OCI-LY3 (cell line): ENCODE results near the gene FADS3.

Source experiments
- H2AFZ ChIP-seq: fragments of 200-600, 300-600 bp; shearing (Covaris generic); 2 replicates; pipeline ENCODE4 v1.6.0; 2014; ENCODE audit warnings: antibody characterized with exemption, low read depth, low read length
- H3K27ac ChIP-seq: fragments of 200-600, 300-600 bp; sonication (generic); 2 replicates; pipeline ENCODE4 v1.5.1; 2014; ENCODE audit warnings: mild to moderate bottlenecking, low read length, moderate library complexity, mixed read lengths
- H3K27me3 ChIP-seq: fragments of 200-600, 300-600 bp; sonication (generic); 2 replicates; pipeline ENCODE4 v1.6.1; 2014; ENCODE audit warnings: low read depth, low read length, mixed read lengths
- H3K36me3 ChIP-seq: fragments of 200-600, 300-600 bp; sonication (generic); replicated peaks from 2 replicates; pipeline ENCODE3; 2014; ENCODE audit warnings: low read depth, low read length, mixed read lengths
- H3K4me1 ChIP-seq: fragments of 300-600, 200-600 bp; sonication (generic); 2 replicates; pipeline ENCODE4 v1.6.1; 2014; ENCODE audit warnings: low read length, mixed read lengths
- H3K4me2 ChIP-seq: fragments of 200-600, 300-600 bp; sonication (generic); 2 replicates; pipeline ENCODE4 v1.6.1; 2014; ENCODE audit warnings: low read length, mixed read lengths
- H3K4me3 ChIP-seq: fragments of 300-600, 200-600 bp; sonication (generic); 2 replicates; pipeline ENCODE4 v1.5.1; 2014; ENCODE audit warnings: antibody characterized with exemption, mild to moderate bottlenecking, low read length, moderate library complexity
- H3K79me2 ChIP-seq: fragments of 300-600, 200-600 bp; shearing (Covaris generic); 2 replicates; pipeline ENCODE4 v1.6.1; 2014; ENCODE audit warnings: mild to moderate bottlenecking, low read length, mixed read lengths
- H3K9ac ChIP-seq: fragments of 300-600, 200-600 bp; shearing (Covaris generic); 2 replicates; pipeline ENCODE4 v1.6.0; 2014; ENCODE audit warnings: mild to moderate bottlenecking, low read length, moderate library complexity
- H3K9me3 ChIP-seq: fragments of 200-600, 300-600 bp; shearing (Covaris generic); 2 replicates; pipeline ENCODE4 v1.6.1; 2014; ENCODE audit warnings: low read length, mixed read lengths; ENCODE audit not compliant: insufficient read depth
- H4K20me1 ChIP-seq: fragments of 200-600, 300-600 bp; sonication (generic); 2 replicates; pipeline ENCODE4 v1.6.1; 2016; ENCODE audit warnings: low read length, mixed read lengths; ENCODE audit not compliant: insufficient read depth
- EZH2phosphoT487 ChIP-seq: fragments of 200-600 bp; shearing (Covaris generic); IDR thresholded peaks from 2 replicates; pipeline ENCODE4 v1.6.1; 2018; ENCODE audit warnings: antibody characterized with exemption, mixed run types, low read depth
- TF ChIP-seq, protein P1 (sequence below): fragments of 200-600, 300-600 bp; sonication (generic); IDR thresholded peaks from 2 replicates; pipeline ENCODE4 v1.5.1; 2014; ENCODE audit warnings: antibody characterized with exemption, low read length, low read depth

FADS3 gene

DNA sequence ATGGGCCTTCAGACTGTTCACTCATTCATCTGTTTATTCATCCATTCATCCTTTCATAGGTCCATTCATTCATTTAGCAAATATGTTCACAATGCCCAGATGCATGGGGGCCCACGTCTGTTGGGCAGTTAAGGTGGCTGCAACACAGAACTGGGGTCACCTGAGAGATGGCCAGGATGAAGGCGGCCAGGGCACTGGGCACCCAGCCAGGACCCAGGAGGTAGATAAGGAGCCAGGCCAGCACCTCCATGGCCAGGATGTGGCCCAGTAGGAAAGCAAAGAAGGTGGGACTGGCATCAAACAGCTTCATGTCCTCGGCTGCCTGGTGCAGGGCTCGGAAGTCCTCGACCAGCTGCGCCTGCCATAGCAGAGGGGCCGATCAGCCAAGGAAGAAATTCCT is 12.2 kb downstream of the FADS3 start:
- no peaks in the 10 kb centered on the region for H3K36me3 ChIP-seq
- no peak overlapping the region for H2AFZ ChIP-seq
- H4K20me1 ChIP-seq = no peaks in the 10 kb centered on the region
- H3K27ac ChIP-seq = no peak overlapping the region
- H3K9me3 ChIP-seq = no peaks in the 10 kb centered on the region
- H3K79me2 ChIP-seq = no peaks in the 10 kb centered on the region
- no peak overlapping the region for H3K4me2 ChIP-seq
- TF ChIP-seq, protein P1, sequence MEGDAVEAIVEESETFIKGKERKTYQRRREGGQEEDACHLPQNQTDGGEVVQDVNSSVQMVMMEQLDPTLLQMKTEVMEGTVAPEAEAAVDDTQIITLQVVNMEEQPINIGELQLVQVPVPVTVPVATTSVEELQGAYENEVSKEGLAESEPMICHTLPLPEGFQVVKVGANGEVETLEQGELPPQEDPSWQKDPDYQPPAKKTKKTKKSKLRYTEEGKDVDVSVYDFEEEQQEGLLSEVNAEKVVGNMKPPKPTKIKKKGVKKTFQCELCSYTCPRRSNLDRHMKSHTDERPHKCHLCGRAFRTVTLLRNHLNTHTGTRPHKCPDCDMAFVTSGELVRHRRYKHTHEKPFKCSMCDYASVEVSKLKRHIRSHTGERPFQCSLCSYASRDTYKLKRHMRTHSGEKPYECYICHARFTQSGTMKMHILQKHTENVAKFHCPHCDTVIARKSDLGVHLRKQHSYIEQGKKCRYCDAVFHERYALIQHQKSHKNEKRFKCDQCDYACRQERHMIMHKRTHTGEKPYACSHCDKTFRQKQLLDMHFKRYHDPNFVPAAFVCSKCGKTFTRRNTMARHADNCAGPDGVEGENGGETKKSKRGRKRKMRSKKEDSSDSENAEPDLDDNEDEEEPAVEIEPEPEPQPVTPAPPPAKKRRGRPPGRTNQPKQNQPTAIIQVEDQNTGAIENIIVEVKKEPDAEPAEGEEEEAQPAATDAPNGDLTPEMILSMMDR = no peak
- no peak for TF ChIP-seq EZH2phosphoT487
- peaks cover 8% of the 10 kb centered on the region for H3K27me3 ChIP-seq
- no peak overlapping the region for H3K9ac ChIP-seq
- H3K4me3 ChIP-seq = no peak overlapping the region
- peaks cover 6% of the 10 kb centered on the region; the same call in 1 of the 2 replicates for H3K4me1 ChIP-seq

- Histone ChIP-seq H3K9ac (no peak overlapping the region), H3K4me3 (no peak overlapping the region), H3K27me3 (peaks cover 16% of the 10 kb centered on the region), H4K20me1 (no peaks in the 10 kb centered on the region), H3K79me2 (no peaks in the 10 kb centered on the region), H3K4me1 (peaks cover 19% of the 10 kb centered on the region), H3K9me3 (no peaks in the 10 kb centered on the region), H3K4me2 (no peak overlapping the region), H3K36me3 (no peaks in the 10 kb centered on the region), H2AFZ (no peak overlapping the region), H3K27ac (no peak overlapping the region)
- no peak for TF ChIP-seq EZH2phosphoT487
- TF ChIP-seq, protein P1 = no peak
Measured at GRCh38 chr11:61875698-61876097, 15.6 kb downstream of the FADS3 start.

- H4K20me1 ChIP-seq = no peaks in the 10 kb centered on the region
- no peak overlapping the region for H3K4me2 ChIP-seq
- no peaks in the 10 kb centered on the region for H3K79me2 ChIP-seq
- H3K9ac ChIP-seq = no peak overlapping the region
- H3K27me3 ChIP-seq = peaks cover 16% of the 10 kb centered on the region
- no peaks in the 10 kb centered on the region for H3K36me3 ChIP-seq
- TF ChIP-seq EZH2phosphoT487 = no peak
- TF ChIP-seq, protein P1 = no peak
- H3K27ac ChIP-seq = no peak overlapping the region
- H2AFZ ChIP-seq = no peak overlapping the region
- peaks cover 15% of the 10 kb centered on the region for H3K4me1 ChIP-seq
- no peaks in the 10 kb centered on the region for H3K9me3 ChIP-seq
- H3K4me3 ChIP-seq = no peak overlapping the region
Measured at GRCh38 chr11:61874853-61875252, 16.5 kb downstream of the FADS3 start.

- peaks cover 16% of the 10 kb centered on the region for H3K27me3 ChIP-seq
- no peaks in the 10 kb centered on the region for H3K79me2 ChIP-seq
- H3K36me3 ChIP-seq = no peaks in the 10 kb centered on the region
- no peaks in the 10 kb centered on the region for H4K20me1 ChIP-seq
- H3K27ac ChIP-seq = no peak overlapping the region
- no peak overlapping the region for H3K4me2 ChIP-seq
- H2AFZ ChIP-seq = no peak overlapping the region
- no peak overlapping the region for H3K4me3 ChIP-seq
- H3K9me3 ChIP-seq = no peaks in the 10 kb centered on the region
- no peak overlapping the region for H3K9ac ChIP-seq
- peaks cover 15% of the 10 kb centered on the region for H3K4me1 ChIP-seq
- TF ChIP-seq, protein P1 = no peak
- TF ChIP-seq EZH2phosphoT487 = no peak
Measured at GRCh38 chr11:61874377-61874809, 17.0 kb downstream of the FADS3 start.
